Hepatic stellate cell (primary cell): Measurements from ENCODE around the gene TEX52.
"Not testable (repeated sequence)": the region's sequence is repeated elsewhere in the genome, so short reads cannot be mapped to it uniquely, and the experiment has no call there.

Experiments used
- DNase-seq: peaks from one replicate; pipeline ENCODE4 v3.0.0; 2011; ENCODE audit warnings: low spot score

The TEX52 gene

GRCh38 chr12:2864198-2864597 is 7.4 kb upstream of the TEX52 start:
- DNase-seq = no peak

- not testable (repeated sequence) for DNase-seq
These were observed 6.6 kb upstream of the TEX52 start for GRCh38 chr12:2863402-2863801.

GRCh38 chr12:2862876-2863275 is 6.0 kb upstream of the TEX52 start:
- no peak for DNase-seq

GRCh38 chr12:2860170-2860569 is 3.3 kb upstream of the TEX52 start:
- DNase-seq = no peak

- no peak for DNase-seq
These were observed 2.1 kb upstream of the TEX52 start for GRCh38 chr12:2858944-2859421.

- DNase-seq = no peak
These were observed 1.5 kb upstream of the TEX52 start for GRCh38 chr12:2858334-2858733.

- no peak for DNase-seq
These were observed 737 bp upstream of the TEX52 start for GRCh38 chr12:2857576-2857975.

- peak; percentile 51 for DNase-seq
These were observed 788 bp downstream of the TEX52 start for GRCh38 chr12:2856051-2856450.

- DNase-seq = no peak
These were observed 1.3 kb downstream of the TEX52 start for GRCh38 chr12:2855546-2855945.

GRCh38 chr12:2854669-2855453 is 2.0 kb downstream of the TEX52 start:
- no peak for DNase-seq

- peak; percentile 94 for DNase-seq
These were observed 3.2 kb downstream of the TEX52 start for GRCh38 chr12:2853626-2854025.

- no peak for DNase-seq
These were observed 4.9 kb downstream of the TEX52 start for GRCh38 chr12:2851931-2852330.

GRCh38 chr12:2845280-2845679 is 11.6 kb downstream of the TEX52 start:
- peak; percentile 84 for DNase-seq

GRCh38 chr12:2844786-2845185 is 12.1 kb downstream of the TEX52 start:
- DNase-seq = no peak

GRCh38 chr12:2842948-2843347 is 13.9 kb downstream of the TEX52 start:
- peak; percentile 26 for DNase-seq

- no peak for DNase-seq
These were observed 15.7 kb downstream of the TEX52 start for GRCh38 chr12:2841056-2841650.

- DNase-seq = no peak
These were observed 20.3 kb downstream of the TEX52 start for GRCh38 chr12:2836574-2836973.

- no peak for DNase-seq
These were observed 21.0 kb downstream of the TEX52 start for GRCh38 chr12:2835691-2836403.

GRCh38 chr12:2834581-2835491 is 22.0 kb downstream of the TEX52 start, which contains the start of gene NRIP2:
Gene NRIP2 (minus strand): TSS chr12:2835035. CDS start chr12:2834983, 52 bp downstream.
- peak; percentile 64 for DNase-seq

- peak; percentile 42 for DNase-seq
These were observed 23.0 kb downstream of the TEX52 start for GRCh38 chr12:2833810-2834209.

GRCh38 chr12:2833327-2833726 is 23.5 kb downstream of the TEX52 start:
- no peak for DNase-seq
